ENCODE data around the gene KIF21A. TPM values are rescaled to one million over a fixed set of nuclear protein-coding genes. Genes with fewer than 3 reads are reported as not detected.

Gene KIF21A
- total RNA-seq, 1 experiment from 2014 or later = 3.3 TPM

GRCh38 chr12:39440101-39440500 is 2.8 kb downstream of the KIF21A start:
- H3K36me3 ChIP-seq (ENCODE audit: insufficient read depth, low read length, poor library complexity, severe bottlenecking) = no peaks in the 10 kb centered on the region
- POLR2A ChIA-PET (ENCODE audit: low non-redundant PET) = no interaction called here
- intact Hi-C loops (cut with micrococcal nuclease; ENCODE audit: unreplicated experiment) = no loop called here
- peaks cover 9% of the 10 kb centered on the region for H3K27me3 ChIP-seq (replicated peaks; ENCODE audit: insufficient read depth, low read depth, low read length, poor library complexity)
- H3K4me3 ChIP-seq (ENCODE audit: low read depth, low read length, poor library complexity, severe bottlenecking) = no peak overlapping the region
- no peak for DNase-seq (ENCODE audit: low spot score)
- no peaks in the 10 kb centered on the region for H3K9me3 ChIP-seq (ENCODE audit: low read depth, low read length, poor library complexity, severe bottlenecking)
- peaks cover 7% of the 10 kb centered on the region for H3K4me1 ChIP-seq (ENCODE audit: insufficient read depth, low read length, poor library complexity, severe bottlenecking)
- no peak overlapping the region for H3K27ac ChIP-seq (ENCODE audit: low read depth, low read length, poor library complexity, severe bottlenecking)
- BruUV-seq (replicated peaks) = no TSS peak
- no peak for TF ChIP-seq EZH2 (IDR thresholded peaks at IDR 0.05; ENCODE audit: borderline replicate concordance, low read depth, low read length, poor library complexity, severe bottlenecking)
- TF ChIP-seq CTCF (conservative IDR thresholded peaks at IDR 0.05; ENCODE audit: low read depth, low read length) = no peak
- CTCF ChIA-PET = no interaction called here

DNA sequence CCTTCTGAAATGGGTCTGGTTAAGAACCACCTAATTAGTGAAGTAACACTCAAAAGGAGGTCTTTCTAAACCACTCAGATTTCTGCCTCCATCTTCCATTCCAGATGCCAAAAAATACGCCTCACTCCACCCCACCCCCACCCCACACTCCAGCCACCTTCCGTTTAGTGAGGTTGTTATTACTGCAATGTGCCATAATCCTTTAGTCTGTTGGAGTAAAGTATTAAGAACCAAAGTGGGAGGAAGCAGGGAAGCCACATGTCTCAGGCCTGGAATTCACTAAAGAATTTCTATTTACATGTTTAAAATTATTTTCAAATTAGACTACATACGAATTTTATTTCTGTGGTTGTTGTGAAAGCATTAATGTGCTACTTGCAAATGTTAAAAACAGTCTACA is 7.4 kb downstream of the KIF21A start:
- no peaks in the 10 kb centered on the region for H3K27me3 ChIP-seq (replicated peaks; ENCODE audit: insufficient read depth, low read depth, low read length, poor library complexity)
- H3K36me3 ChIP-seq (ENCODE audit: insufficient read depth, low read length, poor library complexity, severe bottlenecking) = no peaks in the 10 kb centered on the region
- no peak overlapping the region for H3K27ac ChIP-seq (ENCODE audit: low read depth, low read length, poor library complexity, severe bottlenecking)
- H3K4me3 ChIP-seq (ENCODE audit: low read depth, low read length, poor library complexity, severe bottlenecking) = no peak overlapping the region
- CTCF ChIA-PET = no interaction called here
- POLR2A ChIA-PET (ENCODE audit: low non-redundant PET) = no interaction called here
- BruUV-seq (replicated peaks) = no TSS peak
- no peaks in the 10 kb centered on the region for H3K9me3 ChIP-seq (ENCODE audit: low read depth, low read length, poor library complexity, severe bottlenecking)
- no peaks in the 10 kb centered on the region for H3K4me1 ChIP-seq (ENCODE audit: insufficient read depth, low read length, poor library complexity, severe bottlenecking)
- intact Hi-C loops (cut with micrococcal nuclease; ENCODE audit: unreplicated experiment) = no loop called here
- DNase-seq (ENCODE audit: low spot score) = no peak
- no peak for TF ChIP-seq CTCF (conservative IDR thresholded peaks at IDR 0.05; ENCODE audit: low read depth, low read length)
- no peak for TF ChIP-seq EZH2 (IDR thresholded peaks at IDR 0.05; ENCODE audit: borderline replicate concordance, low read depth, low read length, poor library complexity, severe bottlenecking)

DNA sequence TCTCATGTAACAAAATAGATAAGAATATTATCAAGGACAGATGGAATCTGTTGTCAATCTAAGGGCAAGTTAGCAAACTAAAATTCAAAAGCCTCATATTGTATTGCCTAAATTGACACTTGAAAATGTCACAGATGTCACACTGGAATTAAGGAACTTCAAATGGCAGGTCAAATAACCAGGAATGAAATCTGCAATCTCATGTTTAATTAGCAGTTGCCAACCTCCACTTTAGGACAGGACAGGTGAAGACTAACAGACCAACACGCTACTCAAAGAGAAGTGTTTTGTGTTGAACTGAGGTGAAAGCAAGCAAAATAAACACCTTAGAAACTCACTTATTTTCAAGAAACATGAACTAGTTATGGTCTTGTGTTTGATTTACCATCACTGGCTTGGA is 11.1 kb downstream of the KIF21A start:
- Histone ChIP-seq H3K36me3 (ENCODE audit: insufficient read depth, low read length, poor library complexity, severe bottlenecking) (no peaks in the 10 kb centered on the region), H3K9me3 (ENCODE audit: low read depth, low read length, poor library complexity, severe bottlenecking) (no peaks in the 10 kb centered on the region), H3K27me3 (replicated peaks; ENCODE audit: insufficient read depth, low read depth, low read length, poor library complexity) (no peaks in the 10 kb centered on the region), H3K4me1 (ENCODE audit: insufficient read depth, low read length, poor library complexity, severe bottlenecking) (no peaks in the 10 kb centered on the region), H3K4me3 (ENCODE audit: low read depth, low read length, poor library complexity, severe bottlenecking) (no peak overlapping the region), H3K27ac (ENCODE audit: low read depth, low read length, poor library complexity, severe bottlenecking) (no peak overlapping the region)
- no peak for DNase-seq (ENCODE audit: low spot score)
- POLR2A ChIA-PET (ENCODE audit: low non-redundant PET) = no interaction called here
- CTCF ChIA-PET = no interaction called here
- no TSS peak for BruUV-seq (replicated peaks)
- intact Hi-C loops (cut with micrococcal nuclease; ENCODE audit: unreplicated experiment) = no loop called here
- TF ChIP-seq CTCF (conservative IDR thresholded peaks at IDR 0.05; ENCODE audit: low read depth, low read length) (no peak), EZH2 (IDR thresholded peaks at IDR 0.05; ENCODE audit: borderline replicate concordance, low read depth, low read length, poor library complexity, severe bottlenecking) (no peak)
